Gastroesophageal sphincter (tissue), 4 donors: ENCODE results near the gene RCSD1. TPM values are rescaled to one million over a fixed set of nuclear protein-coding genes. Genes with fewer than 3 reads are reported as not detected.

Source experiments
- ATAC-seq: fragments of 150-250 bp; one replicate; pipeline ENCODE4 v1.9.1; 2016; ENCODE audit warnings: mild to moderate bottlenecking, moderate library complexity
- H3K27ac ChIP-seq, 4 donors: fragments of 200-600 bp; sonication (generic) in 3 of 4; 1 replicate in 3 of 4; 2 replicates in 1 of 4; pipeline ENCODE4 v1.5.1; 2016 to 2019
- H3K27me3 ChIP-seq: fragments of 200-600 bp; sonication (generic); one replicate; pipeline ENCODE4 v1.5.1; 2019
- H3K36me3 ChIP-seq, 2 donors: fragments of 200-600 bp; sonication (generic); one replicate each; pipeline ENCODE4 v1.5.1; 2019; ENCODE audit warnings: control low read depth in 1 of 2
- H3K4me1 ChIP-seq, 3 donors: fragments of 200-600 bp; sonication (generic); 1 replicate in 2 of 3; 2 replicates in 1 of 3; pipeline ENCODE4 v1.5.1; 2016 to 2019; ENCODE audit warnings: control low read depth in 2 of 3
- H3K4me3 ChIP-seq, 2 donors: fragments of 200-600 bp; sonication (generic); one replicate each; pipeline ENCODE4 v1.5.1; 2019; ENCODE audit warnings: mild to moderate bottlenecking in 1 of 2, moderate library complexity in 1 of 2
- H3K9me3 ChIP-seq, 3 donors: fragments of 200-600 bp; sonication (generic); one replicate each; pipeline ENCODE4 v1.5.1; 2017 to 2019; ENCODE audit warnings: control low read depth in 2 of 3
- CTCF ChIP-seq, 4 experiments: fragments of 200-600 bp in 2 of 4; fragments of 450-650 bp in 2 of 4; sonication (generic) in 1 of 4; IDR thresholded peaks; one replicate each; pipeline ENCODE4 v1.5.1; 2017 to 2019; ENCODE audit warnings: antibody characterized with exemption in 4 of 4, mild to moderate bottlenecking in 2 of 4, moderate library complexity in 2 of 4
- EP300 ChIP-seq: sonication (generic); formaldehyde crosslinking; IDR thresholded peaks from one replicate; pipeline ENCODE4 v1.6.1; 2017; ENCODE audit warnings: antibody characterized with exemption, mild to moderate bottlenecking
- POLR2A ChIP-seq, 2 donors: fragments of 450-650 bp; IDR thresholded peaks; one replicate each; pipeline ENCODE4 v1.6.1; 2017; ENCODE audit warnings: antibody characterized with exemption in 2 of 2, mild to moderate bottlenecking in 2 of 2, moderate library complexity in 1 of 2
- POLR2AphosphoS5 ChIP-seq: sonication (generic); formaldehyde crosslinking; IDR thresholded peaks from one replicate; pipeline ENCODE4 v1.6.1; 2017; ENCODE audit warnings: antibody characterized with exemption
- WGBS, 2 donors: methylation state at CpG; one replicate each; pipeline ENCODE4 v1.1.5; 2018; ENCODE audit warnings: low coverage in 1 of 2; 5-methylcytosine and 5-hydroxymethylcytosine counted together
- total RNA-seq, 4 donors: library from RNA; depleted of rRNA; stranded (reverse); fragments of >200 nt; gene quantifications; one replicate each; pipeline ENCODE4 v1.1.0, GENCODE V29; 2016

Gene RCSD1
- total RNA-seq, 4 donors from 2014 or later: 14.5 to 20.6 (median 17.3) TPM

DNA sequence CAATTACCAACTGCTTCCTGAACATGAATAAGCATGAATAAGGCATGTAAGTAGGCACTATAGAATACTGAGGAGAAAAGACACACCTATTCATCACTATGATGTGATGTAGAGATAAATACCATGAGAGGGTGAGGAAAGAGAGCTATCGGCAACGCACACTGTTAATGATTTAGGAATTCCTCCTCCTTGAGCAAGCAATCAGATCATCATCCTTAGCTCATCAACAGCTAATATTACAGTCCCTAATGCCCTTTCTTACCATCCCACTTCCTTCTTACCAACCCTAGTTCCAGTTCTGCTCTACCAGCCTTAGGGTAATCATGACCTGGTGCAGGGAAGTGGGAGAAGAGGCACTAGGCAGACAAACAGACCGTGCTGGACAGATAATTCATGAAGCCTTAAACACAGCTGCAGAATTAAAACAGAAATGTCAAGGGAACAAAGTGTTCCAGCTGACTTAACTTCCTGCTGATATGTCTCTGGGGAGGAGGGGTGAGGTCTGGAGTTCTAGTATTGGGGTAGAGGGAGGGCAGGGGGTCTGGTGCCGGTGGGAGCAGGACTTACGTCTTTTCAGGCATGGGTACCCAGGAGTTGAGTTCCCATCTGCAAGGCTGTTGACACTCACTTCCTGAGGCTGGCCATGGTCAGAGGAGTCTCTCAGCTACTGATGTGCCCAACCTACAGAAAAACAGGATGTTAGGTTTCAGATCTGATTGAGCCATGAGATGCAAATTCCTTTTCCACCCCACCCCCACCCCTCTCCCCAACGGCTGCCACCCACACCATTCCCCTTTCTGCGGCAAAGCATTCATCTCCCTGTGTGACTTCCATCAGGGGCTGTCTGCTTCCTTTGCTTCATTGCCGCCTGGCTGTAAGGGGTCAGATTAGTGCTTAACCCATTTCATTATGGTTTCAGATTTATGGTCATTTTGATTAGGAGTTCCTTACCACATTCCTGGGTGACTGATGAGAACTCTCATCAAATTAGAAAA is 12.6 kb upstream of the RCSD1 start:
- no peak overlapping the region for H3K4me3 ChIP-seq

DNA sequence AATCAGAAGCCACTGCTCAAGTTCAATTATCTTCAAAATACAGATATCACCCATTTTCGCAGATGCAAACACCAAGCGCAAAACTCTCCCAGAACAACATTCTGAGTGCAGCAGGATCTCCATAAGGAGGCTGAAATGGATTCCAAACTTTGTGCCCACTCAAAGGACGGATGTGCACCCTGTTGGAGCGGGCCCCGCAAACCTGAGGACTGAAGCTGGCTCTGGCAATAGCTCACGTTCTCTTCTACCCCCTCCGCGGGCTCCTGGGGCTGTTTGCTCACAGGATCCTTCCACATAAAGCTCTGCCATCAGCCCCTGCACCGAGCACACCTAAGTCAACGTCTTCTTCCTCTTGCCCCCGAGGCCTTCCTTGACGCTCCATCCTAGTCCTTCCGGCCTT is 11.7 kb upstream of the RCSD1 start:
- Histone ChIP-seq H3K4me1 (peaks cover 0 to 19% (median 0%) of the 10 kb centered on the region in 3 donors), H3K4me3 (no peak overlapping the region), H3K27me3 (no peaks in the 10 kb centered on the region), H3K27ac (peak overlapping the region in 2 of 4 donors; percentile 55 to 58), H3K9me3 (peaks cover 0 to 6% (median 0%) of the 10 kb centered on the region in 3 donors), H3K36me3 (no peaks in the 10 kb centered on the region)
- TF ChIP-seq POLR2A (IDR thresholded peaks at IDR 0.05) (no peak), CTCF (IDR thresholded peaks at IDR 0.05) (no peak), EP300 (no peak), POLR2AphosphoS5 (no peak)
- WGBS, 2 donors: 84 to 89% methylated on average over 10 to 13 of the region's 13 CpGs
- no peak for ATAC-seq

More for the DNA sequence above, 12.6 kb upstream of the RCSD1 start:
- Histone ChIP-seq H3K27ac (peak overlapping the region in 3 of 4 donors; percentile 55 to 63 (median 58)), H3K27me3 (no peaks in the 10 kb centered on the region), H3K36me3 (no peaks in the 10 kb centered on the region), H3K9me3 (peaks cover 0 to 6% (median 0%) of the 10 kb centered on the region in 3 donors), H3K4me1 (peaks cover 0 to 19% (median 0%) of the 10 kb centered on the region in 3 donors)
- WGBS, 2 donors: 39 to 58% methylated on average over 5 to 8 of the region's 8 CpGs
- no peak for TF ChIP-seq POLR2A (IDR thresholded peaks at IDR 0.05)
- peak; percentile 26 for TF ChIP-seq POLR2AphosphoS5
- ATAC-seq: peak; percentile 64

DNA sequence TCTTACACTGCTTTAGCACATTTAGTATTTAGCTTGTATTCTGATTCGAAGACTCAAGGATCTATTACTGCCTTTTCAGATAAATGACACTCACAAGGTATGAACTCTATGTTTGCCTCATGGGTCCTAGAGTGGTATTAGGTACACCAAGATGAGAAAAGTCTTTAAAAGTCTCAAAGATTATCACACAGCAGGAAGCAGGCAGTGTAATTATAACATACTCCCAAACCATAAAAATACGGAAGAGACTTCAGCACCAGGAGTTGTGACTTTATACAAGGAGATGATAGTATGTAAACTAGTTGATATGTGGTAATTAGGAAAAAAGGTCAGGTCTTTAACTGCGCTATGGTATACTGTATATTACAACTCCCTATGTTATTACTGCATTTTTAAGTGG is 11.2 kb upstream of the RCSD1 start:
- TF ChIP-seq CTCF (IDR thresholded peaks at IDR 0.05): no peak
- no peak for TF ChIP-seq POLR2A (IDR thresholded peaks at IDR 0.05)
- no peak for TF ChIP-seq EP300
- no peak for TF ChIP-seq POLR2AphosphoS5
- Histone ChIP-seq H3K27ac (no peak overlapping the region), H3K27me3 (no peaks in the 10 kb centered on the region), H3K4me3 (no peak overlapping the region), H3K4me1 (peaks cover 0 to 19% (median 0%) of the 10 kb centered on the region in 3 donors), H3K9me3 (peaks cover 0 to 6% (median 0%) of the 10 kb centered on the region in 3 donors), H3K36me3 (no peaks in the 10 kb centered on the region)
- WGBS, 2 donors: 88 to 94% methylated on average over 3 of the region's 3 CpGs
- ATAC-seq: no peak

GRCh38 chr1:167620002-167620401 is 10.0 kb upstream of the RCSD1 start:
- peak overlapping the region in 1 of 4 donors; percentile 19 for H3K27ac ChIP-seq
- WGBS, 2 donors: 63 to 72% methylated on average over 4 to 5 of the region's 5 CpGs

More at GRCh38 chr1:167620002-167620401, 10.0 kb upstream of the RCSD1 start:
- Histone ChIP-seq H3K36me3 (no peaks in the 10 kb centered on the region), H3K9me3 (peaks cover 0 to under 1% (median 0%) of the 10 kb centered on the region in 3 donors), H3K4me1 (peaks cover 0 to 19% (median 0%) of the 10 kb centered on the region in 3 donors), H3K4me3 (no peak overlapping the region), H3K27me3 (no peaks in the 10 kb centered on the region)
- no peak for TF ChIP-seq POLR2A (IDR thresholded peaks at IDR 0.05)
- TF ChIP-seq EP300: no peak
- no peak for TF ChIP-seq CTCF (IDR thresholded peaks at IDR 0.05)
- no peak for TF ChIP-seq POLR2AphosphoS5
- ATAC-seq: no peak
